HFFc6 (cell line): ENCODE results near the gene GALNT15. TPM values are rescaled to one million over a fixed set of nuclear protein-coding genes. Genes with fewer than 3 reads are reported as not detected.

ENCODE experiments used
- DNase-seq: peaks from one replicate; pipeline ENCODE4 v3.0.0-alpha.2; 2018
- H3K27ac Mint-ChIP-seq: 2 replicates; pipeline ENCODE4 v1.8.0; 2020; ENCODE audit warnings: mild to moderate bottlenecking, mixed read lengths
- H3K27me3 Mint-ChIP-seq: 2 replicates; pipeline ENCODE4 v1.8.0; 2021; ENCODE audit warnings: mild to moderate bottlenecking, moderate library complexity, mixed read lengths; ENCODE audit not compliant: insufficient read depth
- H3K36me3 Mint-ChIP-seq: 2 replicates; pipeline ENCODE4 v1.8.0; 2021; ENCODE audit warnings: low read depth, mixed read lengths
- H3K4me1 Mint-ChIP-seq: 2 replicates; pipeline ENCODE4 v1.8.0; 2020; ENCODE audit warnings: low read depth, mixed read lengths
- H3K4me3 Mint-ChIP-seq: 2 replicates; pipeline ENCODE4 v1.8.0; 2020; ENCODE audit warnings: mild to moderate bottlenecking, moderate library complexity, mixed read lengths
- H3K9me3 Mint-ChIP-seq: 2 replicates; pipeline ENCODE4 v1.8.0; 2020; ENCODE audit warnings: mild to moderate bottlenecking, mixed read lengths
- CTCF ChIP-seq: fragments of 200-600 bp; sonication (generic); IDR thresholded peaks from 2 replicates; pipeline ENCODE4 v1.5.0; 2021; ENCODE audit warnings: antibody characterized with exemption, mild to moderate bottlenecking
- total RNA-seq, 6 experiments: library from RNA; stranded (reverse); fragmentation: NEBNext Ultra II Directional; extraction: Animal tissue kit (Norgen Biotek cat#: 25700); gene quantifications; 2 replicates in 1 of 6; 3 replicates in 5 of 6; pipeline ENCODE4 v1.2.3, GENCODE V29; 2021

GALNT15 gene
- total RNA-seq, 6 experiments from 2014 or later: 5.5 to 7.2 (median 6.4) TPM

- no peak for TF ChIP-seq CTCF
- H3K4me3 Mint-ChIP-seq: no peak overlapping the region
- peaks cover 2% of the 10 kb centered on the region; the same call in 1 of the 2 replicates for H3K27me3 Mint-ChIP-seq
- no peak for DNase-seq
- peaks cover 8% of the 10 kb centered on the region for H3K4me1 Mint-ChIP-seq
- H3K27ac Mint-ChIP-seq: no peak overlapping the region
- no peaks in the 10 kb centered on the region for H3K36me3 Mint-ChIP-seq
- no peaks in the 10 kb centered on the region for H3K9me3 Mint-ChIP-seq
Observed at GRCh38 chr3:16233806-16234205, 59.3 kb downstream of the GALNT15 start.

GRCh38 chr3:16234281-16234680 is 59.8 kb downstream of the GALNT15 start:
- TF ChIP-seq CTCF: no peak
- H3K4me1 Mint-ChIP-seq: peaks cover 13% of the 10 kb centered on the region
- no peak overlapping the region for H3K27ac Mint-ChIP-seq
- no peak for DNase-seq
- H3K36me3 Mint-ChIP-seq: no peaks in the 10 kb centered on the region
- H3K4me3 Mint-ChIP-seq: no peak overlapping the region
- no peaks in the 10 kb centered on the region for H3K9me3 Mint-ChIP-seq
- H3K27me3 Mint-ChIP-seq: peaks cover 2% of the 10 kb centered on the region; the same call in 1 of the 2 replicates

GRCh38 chr3:16236030-16236639 is 61.7 kb downstream of the GALNT15 start:
- H3K36me3 Mint-ChIP-seq: no peaks in the 10 kb centered on the region
- no peaks in the 10 kb centered on the region for H3K9me3 Mint-ChIP-seq
- no peak for DNase-seq
- H3K4me1 Mint-ChIP-seq: peaks cover 32% of the 10 kb centered on the region
- peaks cover 2% of the 10 kb centered on the region; the same call in 1 of the 2 replicates for H3K27me3 Mint-ChIP-seq
- H3K4me3 Mint-ChIP-seq: no peak overlapping the region
- no peak for TF ChIP-seq CTCF
- no peak overlapping the region for H3K27ac Mint-ChIP-seq

- Mint-ChIP-seq H3K4me1 (peaks cover 25% of the 10 kb centered on the region), H3K27me3 (peaks cover 2% of the 10 kb centered on the region; the same call in 1 of the 2 replicates), H3K4me3 (no peak overlapping the region), H3K9me3 (no peaks in the 10 kb centered on the region), H3K27ac (no peak overlapping the region), H3K36me3 (no peaks in the 10 kb centered on the region)
- DNase-seq: no peak
- TF ChIP-seq CTCF: no peak
Observed at GRCh38 chr3:16236856-16237393, 62.4 kb downstream of the GALNT15 start.

- no peak overlapping the region for H3K4me3 Mint-ChIP-seq
- peaks cover 35% of the 10 kb centered on the region for H3K4me1 Mint-ChIP-seq
- no peaks in the 10 kb centered on the region for H3K9me3 Mint-ChIP-seq
- H3K27ac Mint-ChIP-seq: no peak overlapping the region
- no peak for DNase-seq
- H3K36me3 Mint-ChIP-seq: no peaks in the 10 kb centered on the region
- TF ChIP-seq CTCF: no peak
- no peaks in the 10 kb centered on the region for H3K27me3 Mint-ChIP-seq
Observed at GRCh38 chr3:16239086-16239770, 64.7 kb downstream of the GALNT15 start.
